ENCODE results near the gene GOLPH3.

GOLPH3 gene

DNA sequence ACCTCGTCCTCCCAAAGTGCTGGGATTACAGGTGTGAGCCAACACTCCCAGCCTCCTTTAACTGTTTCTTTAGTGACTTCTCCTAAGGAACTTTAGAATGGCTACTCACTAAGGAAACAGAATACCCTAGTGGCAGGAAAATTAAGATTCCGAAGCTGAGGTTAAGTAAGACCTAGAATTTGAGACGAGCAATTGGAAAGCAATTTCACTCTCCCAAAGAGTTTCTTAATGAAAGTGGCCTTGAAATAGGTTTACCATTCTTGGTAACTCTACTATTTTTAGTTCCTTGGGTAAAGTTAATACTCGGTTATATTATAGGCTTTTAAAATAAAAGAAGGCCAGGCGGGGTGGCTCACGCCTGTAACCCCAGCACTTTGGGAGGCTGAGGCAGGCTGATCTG is 22.9 kb upstream of the GOLPH3 start:
- ChIA-PET CTCF (no interaction called here), POLR2A (no interaction called here)
- TF ChIP-seq, protein P1, sequence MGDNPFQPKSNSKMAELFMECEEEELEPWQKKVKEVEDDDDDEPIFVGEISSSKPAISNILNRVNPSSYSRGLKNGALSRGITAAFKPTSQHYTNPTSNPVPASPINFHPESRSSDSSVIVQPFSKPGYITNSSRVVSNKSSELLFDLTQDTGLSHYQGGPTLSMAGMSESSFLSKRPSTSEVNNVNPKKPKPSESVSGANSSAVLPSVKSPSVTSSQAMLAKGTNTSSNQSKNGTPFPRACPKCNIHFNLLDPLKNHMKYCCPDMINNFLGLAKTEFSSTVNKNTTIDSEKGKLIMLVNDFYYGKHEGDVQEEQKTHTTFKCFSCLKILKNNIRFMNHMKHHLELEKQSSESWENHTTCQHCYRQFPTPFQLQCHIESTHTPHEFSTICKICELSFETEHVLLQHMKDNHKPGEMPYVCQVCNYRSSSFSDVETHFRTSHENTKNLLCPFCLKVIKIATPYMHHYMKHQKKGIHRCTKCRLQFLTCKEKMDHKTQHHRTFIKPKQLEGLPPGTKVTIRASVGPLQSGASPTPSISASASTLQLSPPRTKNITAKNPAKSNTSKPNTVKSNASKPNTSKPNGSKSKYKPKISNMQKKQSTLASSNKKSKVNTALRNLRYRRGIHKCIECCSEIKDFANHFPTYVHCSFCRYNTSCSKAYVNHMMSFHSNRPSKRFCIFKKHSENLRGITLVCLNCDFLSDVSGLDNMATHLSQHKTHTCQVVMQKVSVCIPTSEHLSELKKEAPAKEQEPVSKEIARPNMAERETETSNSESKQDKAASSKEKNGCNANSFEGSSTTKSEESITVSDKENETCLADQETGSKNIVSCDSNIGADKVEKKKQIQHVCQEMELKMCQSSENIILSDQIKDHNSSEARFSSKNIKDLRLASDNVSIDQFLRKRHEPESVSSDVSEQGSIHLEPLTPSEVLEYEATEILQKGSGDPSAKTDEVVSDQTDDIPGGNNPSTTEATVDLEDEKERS (tag by site-specific recombination; IDR thresholded peaks at IDR 0.05) = no peak
- TF ChIP-seq ZEB2 (tag by site-specific recombination; IDR thresholded peaks at IDR 0.05) (no peak), ZNF404 (tag by site-specific recombination; IDR thresholded peaks at IDR 0.05) (no peak), ZNF610 (tag by site-specific recombination; IDR thresholded peaks at IDR 0.05; ENCODE audit: borderline replicate concordance) (no peak), ZNF701 (tag by site-specific recombination; IDR thresholded peaks at IDR 0.05) (no peak), ZNF561 (tag by site-specific recombination; IDR thresholded peaks at IDR 0.05; ENCODE audit: borderline replicate concordance) (no peak), ZBTB48 (tag by site-specific recombination; IDR thresholded peaks at IDR 0.05) (no peak), ZNF76 (tag by site-specific recombination; IDR thresholded peaks at IDR 0.05; ENCODE audit: borderline replicate concordance, low read depth) (no peak), ZNF416 (tag by site-specific recombination; IDR thresholded peaks at IDR 0.05) (no peak), ZNF501 (tag by site-specific recombination; IDR thresholded peaks at IDR 0.05) (no peak), BCL11B (tag by site-specific recombination; IDR thresholded peaks at IDR 0.05; ENCODE audit: low read depth) (no peak), WT1 (tag by site-specific recombination; IDR thresholded peaks at IDR 0.05) (no peak), ZNF792 (tag by site-specific recombination; IDR thresholded peaks at IDR 0.05) (no peak), ZNF112 (tag by site-specific recombination; IDR thresholded peaks at IDR 0.05) (no peak), SCRT2 (tag by site-specific recombination; IDR thresholded peaks at IDR 0.05) (no peak), ZNF707 (tag by site-specific recombination; IDR thresholded peaks at IDR 0.05) (no peak), HOXD13 (CRISPR knock-in tag; IDR thresholded peaks at IDR 0.05; ENCODE audit: borderline replicate concordance) (no peak)
- TF ChIP-seq, protein P2, sequence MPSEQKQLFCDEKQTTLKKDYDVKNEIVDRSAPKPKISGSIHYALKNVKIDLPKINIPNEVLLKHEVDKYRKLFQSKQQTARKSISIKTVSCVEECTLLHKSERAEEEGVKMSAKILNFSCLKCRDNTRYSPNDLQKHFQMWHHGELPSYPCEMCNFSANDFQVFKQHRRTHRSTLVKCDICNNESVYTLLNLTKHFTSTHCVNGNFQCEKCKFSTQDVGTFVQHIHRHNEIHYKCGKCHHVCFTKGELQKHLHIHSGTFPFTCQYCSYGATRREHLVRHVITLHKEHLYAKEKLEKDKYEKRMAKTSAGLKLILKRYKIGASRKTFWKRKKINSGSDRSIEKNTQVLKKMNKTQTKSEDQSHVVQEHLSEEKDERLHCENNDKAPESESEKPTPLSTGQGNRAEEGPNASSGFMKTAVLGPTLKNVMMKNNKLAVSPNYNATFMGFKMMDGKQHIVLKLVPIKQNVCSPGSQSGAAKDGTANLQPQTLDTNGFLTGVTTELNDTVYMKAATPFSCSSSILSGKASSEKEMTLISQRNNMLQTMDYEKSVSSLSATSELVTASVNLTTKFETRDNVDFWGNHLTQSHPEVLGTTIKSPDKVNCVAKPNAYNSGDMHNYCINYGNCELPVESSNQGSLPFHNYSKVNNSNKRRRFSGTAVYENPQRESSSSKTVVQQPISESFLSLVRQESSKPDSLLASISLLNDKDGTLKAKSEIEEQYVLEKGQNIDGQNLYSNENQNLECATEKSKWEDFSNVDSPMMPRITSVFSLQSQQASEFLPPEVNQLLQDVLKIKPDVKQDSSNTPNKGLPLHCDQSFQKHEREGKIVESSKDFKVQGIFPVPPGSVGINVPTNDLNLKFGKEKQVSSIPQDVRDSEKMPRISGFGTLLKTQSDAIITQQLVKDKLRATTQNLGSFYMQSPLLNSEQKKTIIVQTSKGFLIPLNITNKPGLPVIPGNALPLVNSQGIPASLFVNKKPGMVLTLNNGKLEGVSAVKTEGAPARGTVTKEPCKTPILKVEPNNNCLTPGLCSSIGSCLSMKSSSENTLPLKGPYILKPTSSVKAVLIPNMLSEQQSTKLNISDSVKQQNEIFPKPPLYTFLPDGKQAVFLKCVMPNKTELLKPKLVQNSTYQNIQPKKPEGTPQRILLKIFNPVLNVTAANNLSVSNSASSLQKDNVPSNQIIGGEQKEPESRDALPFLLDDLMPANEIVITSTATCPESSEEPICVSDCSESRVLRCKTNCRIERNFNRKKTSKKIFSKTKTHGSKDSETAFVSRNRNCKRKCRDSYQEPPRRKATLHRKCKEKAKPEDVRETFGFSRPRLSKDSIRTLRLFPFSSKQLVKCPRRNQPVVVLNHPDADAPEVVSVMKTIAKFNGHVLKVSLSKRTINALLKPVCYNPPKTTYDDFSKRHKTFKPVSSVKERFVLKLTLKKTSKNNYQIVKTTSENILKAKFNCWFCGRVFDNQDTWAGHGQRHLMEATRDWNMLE (tag by site-specific recombination; conservative IDR thresholded peaks at IDR 0.05; ENCODE audit: low read depth) = no peak
- TF ChIP-seq, protein P3, sequence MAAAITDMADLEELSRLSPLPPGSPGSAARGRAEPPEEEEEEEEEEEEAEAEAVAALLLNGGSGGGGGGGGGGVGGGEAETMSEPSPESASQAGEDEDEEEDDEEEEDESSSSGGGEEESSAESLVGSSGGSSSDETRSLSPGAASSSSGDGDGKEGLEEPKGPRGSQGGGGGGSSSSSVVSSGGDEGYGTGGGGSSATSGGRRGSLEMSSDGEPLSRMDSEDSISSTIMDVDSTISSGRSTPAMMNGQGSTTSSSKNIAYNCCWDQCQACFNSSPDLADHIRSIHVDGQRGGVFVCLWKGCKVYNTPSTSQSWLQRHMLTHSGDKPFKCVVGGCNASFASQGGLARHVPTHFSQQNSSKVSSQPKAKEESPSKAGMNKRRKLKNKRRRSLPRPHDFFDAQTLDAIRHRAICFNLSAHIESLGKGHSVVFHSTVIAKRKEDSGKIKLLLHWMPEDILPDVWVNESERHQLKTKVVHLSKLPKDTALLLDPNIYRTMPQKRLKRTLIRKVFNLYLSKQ (tag by site-specific recombination; IDR thresholded peaks at IDR 0.05; ENCODE audit: borderline replicate concordance) = no peak
- TF ChIP-seq, protein P4, sequence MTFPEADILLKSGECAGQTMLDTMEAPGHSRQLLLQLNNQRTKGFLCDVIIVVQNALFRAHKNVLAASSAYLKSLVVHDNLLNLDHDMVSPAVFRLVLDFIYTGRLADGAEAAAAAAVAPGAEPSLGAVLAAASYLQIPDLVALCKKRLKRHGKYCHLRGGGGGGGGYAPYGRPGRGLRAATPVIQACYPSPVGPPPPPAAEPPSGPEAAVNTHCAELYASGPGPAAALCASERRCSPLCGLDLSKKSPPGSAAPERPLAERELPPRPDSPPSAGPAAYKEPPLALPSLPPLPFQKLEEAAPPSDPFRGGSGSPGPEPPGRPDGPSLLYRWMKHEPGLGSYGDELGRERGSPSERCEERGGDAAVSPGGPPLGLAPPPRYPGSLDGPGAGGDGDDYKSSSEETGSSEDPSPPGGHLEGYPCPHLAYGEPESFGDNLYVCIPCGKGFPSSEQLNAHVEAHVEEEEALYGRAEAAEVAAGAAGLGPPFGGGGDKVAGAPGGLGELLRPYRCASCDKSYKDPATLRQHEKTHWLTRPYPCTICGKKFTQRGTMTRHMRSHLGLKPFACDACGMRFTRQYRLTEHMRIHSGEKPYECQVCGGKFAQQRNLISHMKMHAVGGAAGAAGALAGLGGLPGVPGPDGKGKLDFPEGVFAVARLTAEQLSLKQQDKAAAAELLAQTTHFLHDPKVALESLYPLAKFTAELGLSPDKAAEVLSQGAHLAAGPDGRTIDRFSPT (tag by site-specific recombination; IDR thresholded peaks at IDR 0.05) = no peak
- Histone ChIP-seq H3K4me1 (ENCODE audit: control insufficient read depth, insufficient read depth, low read length) (peaks cover 15% of the 10 kb centered on the region), H3K9me3 (ENCODE audit: control insufficient read depth, insufficient read depth, low read depth, low read length) (no peaks in the 10 kb centered on the region), H3K27ac (ENCODE audit: extremely low read depth, low read depth, low read length) (no peak overlapping the region), H3K36me3 (ENCODE audit: control insufficient read depth in 2 of 2, insufficient read depth in 1 of 2, low read length in 2 of 2) (no peaks in the 10 kb centered on the region; a peak in 1 of 3 replicates), H3K4me3 (ENCODE audit: low read depth, low read length) (no peak overlapping the region)
